Endodermal cell (in vitro differentiated cells): ENCODE results near the gene TM7SF3. TPM values are rescaled to one million over a fixed set of nuclear protein-coding genes. Genes with fewer than 3 reads are reported as not detected.

ENCODE experiments used
- DNase-seq: peaks from one replicate; pipeline ENCODE4 v3.0.0-alpha.2; 2017
- H3K27ac ChIP-seq: 2 replicates; pipeline ENCODE4 v1.5.1; 2013; ENCODE audit warnings: mild to moderate bottlenecking, low read depth, low read length, moderate library complexity
- H3K27me3 ChIP-seq: 2 replicates; pipeline ENCODE4 v1.6.1; 2013; ENCODE audit warnings: mild to moderate bottlenecking, low read length, moderate library complexity; ENCODE audit not compliant: insufficient read depth, control insufficient read depth, poor library complexity, severe bottlenecking
- H3K36me3 ChIP-seq: 2 replicates; pipeline ENCODE4 v1.7.0; 2013; ENCODE audit warnings: mild to moderate bottlenecking, low read length, moderate library complexity; ENCODE audit not compliant: control insufficient read depth, insufficient read depth
- H3K4me1 ChIP-seq: one replicate; pipeline ENCODE4 v1.7.0; 2013; ENCODE audit warnings: low read length; ENCODE audit not compliant: control insufficient read depth, insufficient read depth
- H3K4me3 ChIP-seq: 2 replicates; pipeline ENCODE4 v1.5.1; 2013; ENCODE audit warnings: mild to moderate bottlenecking, low read length, moderate library complexity
- H3K9ac ChIP-seq: 2 replicates; pipeline ENCODE4 v1.6.1; 2013; ENCODE audit warnings: mild to moderate bottlenecking, low read length, moderate library complexity; ENCODE audit not compliant: poor library complexity, severe bottlenecking; ENCODE audit errors: extremely low read depth
- H3K9me3 ChIP-seq: 2 replicates; pipeline ENCODE4 v1.6.1; 2013; ENCODE audit warnings: mild to moderate bottlenecking, low read length, moderate library complexity; ENCODE audit not compliant: control insufficient read depth
- H3K27ac Mint-ChIP-seq: 2 replicates; pipeline ENCODE4 v1.8.0; 2020; ENCODE audit warnings: mixed read lengths
- H3K27me3 Mint-ChIP-seq: 2 replicates; pipeline ENCODE4 v1.8.0; 2021; ENCODE audit warnings: mild to moderate bottlenecking, mixed read lengths; ENCODE audit not compliant: insufficient read depth
- H3K36me3 Mint-ChIP-seq: 2 replicates; pipeline ENCODE4 v1.8.0; 2020; ENCODE audit warnings: low read depth, mixed read lengths
- H3K4me1 Mint-ChIP-seq: 2 replicates; pipeline ENCODE4 v1.8.0; 2020; ENCODE audit warnings: mixed read lengths
- H3K4me3 Mint-ChIP-seq: 2 replicates; pipeline ENCODE4 v1.8.0; 2020; ENCODE audit warnings: mild to moderate bottlenecking, moderate library complexity, mixed read lengths
- H3K9me3 Mint-ChIP-seq: 2 replicates; pipeline ENCODE4 v1.8.0; 2020; ENCODE audit warnings: mild to moderate bottlenecking, mixed read lengths
- WGBS, 2 experiments: methylation state at CpG; one replicate each; pipeline versions ENCODE4 v1.1.5 to v1.1.7; 2013; ENCODE audit warnings: missing lambda C conversion rate in 2 of 2, mixed read lengths in 1 of 2; ENCODE audit not compliant: insufficient coverage in 1 of 2, insufficient read length in 1 of 2; 5-methylcytosine and 5-hydroxymethylcytosine counted together
- total RNA-seq, 2 donors: library from RNA; stranded (reverse); fragmentation: NEBNext Ultra II Directional in 1 of 2; extraction: Animal tissue kit (Norgen Biotek cat#: 25700) in 1 of 2; gene quantifications; 2 replicates in 1 of 2; 3 replicates in 1 of 2; pipeline ENCODE4 v1.2.1, GENCODE V29; 2021
- TF ChIP-seq, protein P1 (sequence below): fragments of 200-600 bp; sonication (generic); conservative IDR thresholded peaks from 2 replicates; pipeline ENCODE4 v1.5.0; 2021; ENCODE audit warnings: antibody characterized with exemption, mild to moderate bottlenecking

TM7SF3 gene
- total RNA-seq, 2 donors from 2014 or later = 55.7 to 86.8 TPM

- no peaks in the 10 kb centered on the region for H3K27me3 Mint-ChIP-seq
- no peaks in the 10 kb centered on the region for H3K36me3 ChIP-seq
- H3K9me3 Mint-ChIP-seq = peaks cover 10% of the 10 kb centered on the region
- peaks cover 11% of the 10 kb centered on the region for H3K36me3 Mint-ChIP-seq
- H3K4me3 ChIP-seq = peak overlapping the region; percentile 98
- no peak overlapping the region for H3K27ac ChIP-seq
- no peak overlapping the region for H3K27ac Mint-ChIP-seq
- peak overlapping the region; percentile 21 for H3K9ac ChIP-seq
- 71 to 90% methylated on average over 1 of the region's 1 CpG for WGBS, 2 experiments
- H3K9me3 ChIP-seq = peaks cover 13% of the 10 kb centered on the region
- no peak for DNase-seq
- H3K4me1 Mint-ChIP-seq = peaks cover 28% of the 10 kb centered on the region
- TF ChIP-seq, protein P1, sequence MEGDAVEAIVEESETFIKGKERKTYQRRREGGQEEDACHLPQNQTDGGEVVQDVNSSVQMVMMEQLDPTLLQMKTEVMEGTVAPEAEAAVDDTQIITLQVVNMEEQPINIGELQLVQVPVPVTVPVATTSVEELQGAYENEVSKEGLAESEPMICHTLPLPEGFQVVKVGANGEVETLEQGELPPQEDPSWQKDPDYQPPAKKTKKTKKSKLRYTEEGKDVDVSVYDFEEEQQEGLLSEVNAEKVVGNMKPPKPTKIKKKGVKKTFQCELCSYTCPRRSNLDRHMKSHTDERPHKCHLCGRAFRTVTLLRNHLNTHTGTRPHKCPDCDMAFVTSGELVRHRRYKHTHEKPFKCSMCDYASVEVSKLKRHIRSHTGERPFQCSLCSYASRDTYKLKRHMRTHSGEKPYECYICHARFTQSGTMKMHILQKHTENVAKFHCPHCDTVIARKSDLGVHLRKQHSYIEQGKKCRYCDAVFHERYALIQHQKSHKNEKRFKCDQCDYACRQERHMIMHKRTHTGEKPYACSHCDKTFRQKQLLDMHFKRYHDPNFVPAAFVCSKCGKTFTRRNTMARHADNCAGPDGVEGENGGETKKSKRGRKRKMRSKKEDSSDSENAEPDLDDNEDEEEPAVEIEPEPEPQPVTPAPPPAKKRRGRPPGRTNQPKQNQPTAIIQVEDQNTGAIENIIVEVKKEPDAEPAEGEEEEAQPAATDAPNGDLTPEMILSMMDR = no peak
- peaks cover 3% of the 10 kb centered on the region for H3K4me1 ChIP-seq
- H3K27me3 ChIP-seq = no peaks in the 10 kb centered on the region
- peak overlapping the region; percentile 86 for H3K4me3 Mint-ChIP-seq
Observed at GRCh38 chr12:26939953-26940352, 74.2 kb downstream of the TM7SF3 start.

DNA sequence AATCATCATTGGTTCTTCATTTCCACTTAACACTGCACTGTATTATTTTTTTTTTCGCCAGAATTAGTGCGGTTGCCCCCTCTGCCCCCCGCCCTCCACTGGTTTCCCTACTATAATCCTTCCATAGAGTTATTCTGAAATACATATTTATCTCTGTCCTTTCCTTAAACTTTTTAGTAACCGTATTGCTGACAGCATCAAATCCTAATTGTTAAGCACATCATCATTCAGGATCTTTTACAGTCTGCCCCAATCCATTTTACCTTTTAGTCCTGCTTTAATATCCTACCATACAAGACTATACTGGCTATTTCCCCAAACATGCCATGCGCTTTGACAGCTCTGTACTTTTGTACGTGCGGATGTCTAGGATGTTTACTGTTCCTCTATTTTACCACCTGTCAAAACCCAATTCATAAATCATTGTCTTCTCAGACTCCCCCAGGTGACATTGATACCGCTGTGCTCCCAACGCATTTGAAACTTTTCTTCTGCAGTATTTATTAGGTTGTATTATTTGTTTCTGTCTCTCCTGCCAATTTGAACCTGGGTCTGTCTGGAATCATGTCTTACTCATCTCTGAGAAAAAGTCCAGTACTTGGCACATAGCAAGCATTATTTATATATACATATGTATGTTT lies 74.9 kb downstream of the TM7SF3 start:
- H3K4me1 Mint-ChIP-seq = peaks cover 32% of the 10 kb centered on the region
- H3K27me3 Mint-ChIP-seq = no peaks in the 10 kb centered on the region
- H3K9me3 Mint-ChIP-seq = peaks cover 6% of the 10 kb centered on the region
- Histone ChIP-seq H3K9ac (peak overlapping the region; percentile 91), H3K9me3 (peaks cover 7% of the 10 kb centered on the region), H3K36me3 (no peaks in the 10 kb centered on the region), H3K4me1 (peaks cover 3% of the 10 kb centered on the region), H3K27me3 (no peaks in the 10 kb centered on the region), H3K4me3 (peak overlapping the region; percentile 98), H3K27ac (peak overlapping the region; percentile 96)
- no peak for DNase-seq
- peaks cover 9% of the 10 kb centered on the region for H3K36me3 Mint-ChIP-seq
- WGBS, 2 experiments = 37 to 42% methylated on average over 7 to 9 of the region's 9 CpGs
- H3K27ac Mint-ChIP-seq = peak overlapping the region; percentile 100
- H3K4me3 Mint-ChIP-seq = peak overlapping the region; percentile 86
- TF ChIP-seq, protein P1 = no peak

DNA sequence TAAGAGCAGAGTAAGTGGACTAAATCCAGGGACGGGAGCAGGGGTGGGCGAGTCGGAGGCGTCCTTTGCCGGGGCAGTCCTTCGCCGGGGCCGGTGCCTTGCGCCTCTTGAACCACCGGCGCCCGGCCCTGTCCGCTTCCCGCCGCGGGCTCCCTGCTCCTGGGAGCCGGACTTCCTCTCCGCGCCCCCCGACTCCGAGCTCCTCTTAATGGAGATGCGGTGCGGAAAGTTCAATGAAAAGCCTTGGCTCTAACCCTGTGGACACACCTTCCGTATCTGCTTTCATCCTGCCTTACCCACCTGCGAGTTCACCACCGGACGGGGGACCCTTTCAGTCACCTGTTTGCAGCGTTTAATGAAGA lies 75.5 kb downstream of the TM7SF3 start:
- peaks cover 4% of the 10 kb centered on the region for H3K36me3 ChIP-seq
- H3K9ac ChIP-seq = peak overlapping the region; percentile 91
- H3K27me3 Mint-ChIP-seq = no peaks in the 10 kb centered on the region
- H3K4me3 ChIP-seq = peak overlapping the region; percentile 98
- 0% methylated on average over 2 to 28 of the region's 28 CpGs for WGBS, 2 experiments
- peak overlapping the region; percentile 100 for H3K27ac Mint-ChIP-seq
- H3K9me3 Mint-ChIP-seq = peaks cover under 1% of the 10 kb centered on the region
- peaks cover 3% of the 10 kb centered on the region for H3K4me1 ChIP-seq
- no peak for DNase-seq
- H3K4me3 Mint-ChIP-seq = peak overlapping the region; percentile 86
- peaks cover 5% of the 10 kb centered on the region for H3K36me3 Mint-ChIP-seq
- peaks cover 32% of the 10 kb centered on the region for H3K4me1 Mint-ChIP-seq
- H3K27ac ChIP-seq = peak overlapping the region; percentile 96
- no peaks in the 10 kb centered on the region for H3K27me3 ChIP-seq
- peaks cover under 1% of the 10 kb centered on the region for H3K9me3 ChIP-seq
- TF ChIP-seq, protein P1 = no peak
